Fibroblast of the aortic adventitia (primary cell): ENCODE results near the gene RNF44. TPM values are rescaled to one million over a fixed set of nuclear protein-coding genes. Genes with fewer than 3 reads are reported as not detected.

ENCODE experiments used
- DNase-seq: peaks from one replicate; pipeline ENCODE4 v3.0.0-alpha.2; 2010; ENCODE audit warnings: low read depth
- H3K4me3 ChIP-seq: 2 replicates; pipeline ENCODE4 v1.5.1; 2011; ENCODE audit warnings: low read depth, mild to moderate bottlenecking, control low read depth, low read length, moderate library complexity
- total RNA-seq: library from RNA; depleted of rRNA; stranded (reverse); fragments of >200 nt; gene quantifications from 2 replicates; pipeline ENCODE4 v1.2.3, GENCODE V29; 2012; ENCODE audit warnings: low replicate concordance
- TF ChIP-seq, protein P1 (sequence below): IDR thresholded peaks from 2 replicates; pipeline ENCODE4 v1.5.1; 2011; ENCODE audit warnings: mild to moderate bottlenecking, low read length, control low read depth, inconsistent platforms; ENCODE audit not compliant: insufficient read depth

Gene RNF44
- total RNA-seq, 1 donor: 4.8 TPM

DNA sequence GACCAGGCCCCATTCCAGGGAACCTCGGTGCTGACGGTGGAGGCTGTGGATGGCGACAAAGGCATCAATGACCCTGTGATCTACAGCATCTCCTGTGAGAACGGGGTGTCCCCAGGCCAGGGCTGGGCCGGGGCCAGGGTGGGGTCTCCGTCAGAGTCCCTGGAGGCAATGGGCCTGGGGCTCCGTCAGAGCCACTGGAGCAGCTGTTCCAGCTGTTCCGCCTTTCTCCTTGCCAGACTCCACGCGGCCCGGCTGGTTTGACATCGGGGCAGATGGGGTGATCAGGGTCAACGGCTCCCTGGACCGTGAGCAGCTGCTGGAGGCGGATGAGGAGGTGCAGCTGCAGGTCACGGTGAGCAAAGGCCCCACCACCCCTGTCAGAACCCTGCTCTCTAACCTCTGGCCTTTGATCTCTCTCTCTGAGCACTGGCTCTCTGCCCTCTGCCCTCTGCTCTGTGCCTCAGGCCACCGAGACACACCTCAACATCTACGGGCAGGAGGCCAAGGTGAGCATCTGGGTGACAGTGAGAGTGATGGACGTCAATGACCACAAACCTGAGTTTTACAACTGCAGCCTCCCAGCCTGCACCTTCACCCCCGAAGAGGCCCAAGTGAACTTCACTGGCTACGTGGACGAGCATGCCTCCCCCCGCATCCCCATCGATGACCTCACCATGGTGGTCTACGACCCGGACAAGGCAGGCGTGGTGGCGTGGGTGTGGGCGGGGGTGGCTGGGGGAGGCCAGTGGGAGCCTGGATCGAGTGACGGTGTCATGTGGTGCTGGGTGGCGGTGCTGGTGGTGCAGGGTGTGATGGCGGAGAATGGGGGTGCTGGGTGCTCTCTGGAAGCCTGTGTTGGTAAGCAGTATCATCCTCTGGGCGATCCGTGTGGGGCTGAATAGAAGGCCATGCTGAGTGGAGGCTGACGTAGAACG is 38.6 kb upstream of the RNF44 start:
- H3K4me3 ChIP-seq: no peak overlapping the region

GRCh38 chr5:176575066-176575465 is 37.9 kb upstream of the RNF44 start:
- H3K4me3 ChIP-seq: no peak overlapping the region
- no peak for DNase-seq
- TF ChIP-seq, protein P1, sequence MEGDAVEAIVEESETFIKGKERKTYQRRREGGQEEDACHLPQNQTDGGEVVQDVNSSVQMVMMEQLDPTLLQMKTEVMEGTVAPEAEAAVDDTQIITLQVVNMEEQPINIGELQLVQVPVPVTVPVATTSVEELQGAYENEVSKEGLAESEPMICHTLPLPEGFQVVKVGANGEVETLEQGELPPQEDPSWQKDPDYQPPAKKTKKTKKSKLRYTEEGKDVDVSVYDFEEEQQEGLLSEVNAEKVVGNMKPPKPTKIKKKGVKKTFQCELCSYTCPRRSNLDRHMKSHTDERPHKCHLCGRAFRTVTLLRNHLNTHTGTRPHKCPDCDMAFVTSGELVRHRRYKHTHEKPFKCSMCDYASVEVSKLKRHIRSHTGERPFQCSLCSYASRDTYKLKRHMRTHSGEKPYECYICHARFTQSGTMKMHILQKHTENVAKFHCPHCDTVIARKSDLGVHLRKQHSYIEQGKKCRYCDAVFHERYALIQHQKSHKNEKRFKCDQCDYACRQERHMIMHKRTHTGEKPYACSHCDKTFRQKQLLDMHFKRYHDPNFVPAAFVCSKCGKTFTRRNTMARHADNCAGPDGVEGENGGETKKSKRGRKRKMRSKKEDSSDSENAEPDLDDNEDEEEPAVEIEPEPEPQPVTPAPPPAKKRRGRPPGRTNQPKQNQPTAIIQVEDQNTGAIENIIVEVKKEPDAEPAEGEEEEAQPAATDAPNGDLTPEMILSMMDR: no peak

More for the DNA sequence above, 38.6 kb upstream of the RNF44 start:
- DNase-seq: no peak
- TF ChIP-seq, protein P1: no peak

GRCh38 chr5:176574297-176574591 is 37.0 kb upstream of the RNF44 start:
- no peak overlapping the region for H3K4me3 ChIP-seq
- TF ChIP-seq, protein P1: no peak
- no peak for DNase-seq

GRCh38 chr5:176573564-176574296 is 36.5 kb upstream of the RNF44 start:
- peak; percentile 47 for DNase-seq
- TF ChIP-seq, protein P1: peak; percentile 83

GRCh38 chr5:176570044-176570443 is 32.8 kb upstream of the RNF44 start:
- no peak overlapping the region for H3K4me3 ChIP-seq
- peak; percentile 64 for DNase-seq

More at GRCh38 chr5:176573564-176574296, 36.5 kb upstream of the RNF44 start:
- H3K4me3 ChIP-seq: no peak overlapping the region

DNA sequence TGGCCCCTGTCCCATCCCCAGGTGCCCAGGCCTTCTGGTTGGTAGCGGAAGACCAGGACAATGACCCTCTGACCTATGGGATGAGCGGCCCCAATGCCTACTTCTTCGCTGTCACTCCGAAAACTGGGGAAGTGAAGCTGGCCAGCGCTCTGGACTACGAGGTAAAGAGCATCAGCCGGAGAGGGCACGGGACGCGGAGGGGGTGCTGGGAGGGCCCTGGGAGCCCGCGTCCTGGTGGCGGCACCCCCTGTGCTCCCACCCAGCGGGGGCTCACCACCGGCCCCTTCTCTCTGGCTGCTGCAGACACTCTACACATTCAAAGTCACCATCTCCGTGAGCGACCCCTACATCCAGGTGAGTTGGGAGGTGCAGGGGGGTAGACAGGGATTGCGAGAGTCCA is 31.5 kb upstream of the RNF44 start:
- TF ChIP-seq, protein P1: no peak
- DNase-seq: no peak
- no peak overlapping the region for H3K4me3 ChIP-seq

More at GRCh38 chr5:176570044-176570443, 32.8 kb upstream of the RNF44 start:
- TF ChIP-seq, protein P1: peak; percentile 45
